GM19467 (cell line): ENCODE data around the gene ATP1B2.
"Not testable (repeated sequence)": the region's sequence is repeated elsewhere in the genome, so short reads cannot be mapped to it uniquely, and the experiment has no call there.

Experiments
- ATAC-seq: cut with Tn5 transposase; IDR thresholded peaks from one replicate; pipeline ENCODE4 v1.9.1; 2021; ENCODE audit warnings: mild to moderate bottlenecking, moderate library complexity; ENCODE audit not compliant: unreplicated experiment

The ATP1B2 gene, protein sequence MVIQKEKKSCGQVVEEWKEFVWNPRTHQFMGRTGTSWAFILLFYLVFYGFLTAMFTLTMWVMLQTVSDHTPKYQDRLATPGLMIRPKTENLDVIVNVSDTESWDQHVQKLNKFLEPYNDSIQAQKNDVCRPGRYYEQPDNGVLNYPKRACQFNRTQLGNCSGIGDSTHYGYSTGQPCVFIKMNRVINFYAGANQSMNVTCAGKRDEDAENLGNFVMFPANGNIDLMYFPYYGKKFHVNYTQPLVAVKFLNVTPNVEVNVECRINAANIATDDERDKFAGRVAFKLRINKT

DNA sequence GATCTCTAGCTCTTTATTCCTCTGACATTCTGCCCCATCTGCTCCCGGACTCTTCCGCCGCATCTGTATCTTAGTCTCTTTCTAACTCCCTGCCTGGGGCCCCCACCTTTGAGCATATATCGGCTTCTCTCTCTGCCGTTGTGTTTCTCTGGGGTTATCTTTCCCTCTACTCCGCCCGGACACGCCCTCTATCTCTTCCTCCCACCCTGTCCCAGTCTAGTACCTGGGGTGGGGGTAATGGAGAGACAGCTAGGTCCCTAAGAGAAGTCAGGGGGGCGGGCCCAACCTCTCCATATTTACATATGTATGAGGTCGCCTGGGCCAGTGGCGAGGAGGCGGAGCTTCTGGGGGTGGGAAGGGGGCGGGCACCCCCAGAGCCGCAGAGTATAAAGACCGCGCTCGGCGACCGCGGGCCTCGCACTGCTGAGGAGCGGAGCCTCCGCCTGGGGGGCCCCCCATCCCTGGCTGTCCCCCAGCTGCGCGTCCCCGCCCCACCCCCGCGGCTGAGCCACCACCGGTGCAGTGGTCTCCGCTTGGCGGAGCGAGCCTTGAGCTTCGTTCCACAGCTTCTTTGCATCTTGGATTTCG lies at the start of gene ATP1B2:
ATP1B2 (plus strand) TSS at position 418 of the 588 bp plus-strand sequence. CDS start 593 bp downstream, outside the sequence.
- ATAC-seq = no peak

DNA sequence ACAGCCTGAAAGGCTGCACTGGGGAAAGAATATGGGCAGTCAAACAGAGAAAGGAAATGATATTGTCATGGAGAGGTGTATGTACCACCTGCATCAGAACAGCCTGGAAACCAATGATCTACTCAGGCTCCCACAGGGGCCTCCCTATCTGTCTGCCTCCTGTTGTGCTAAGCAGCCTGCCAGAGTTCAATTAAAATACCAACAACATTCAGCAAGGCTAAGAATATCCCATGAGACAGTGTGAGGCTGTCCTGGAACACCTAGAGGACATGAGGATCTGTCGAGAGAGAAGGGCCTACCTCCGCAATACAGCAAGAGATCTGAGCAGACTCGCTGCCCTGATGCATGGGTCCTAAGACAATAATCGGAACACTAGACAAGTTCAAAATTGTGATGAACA lies 44.4 kb upstream of the ATP1B2 start:
- ATAC-seq = no peak

DNA sequence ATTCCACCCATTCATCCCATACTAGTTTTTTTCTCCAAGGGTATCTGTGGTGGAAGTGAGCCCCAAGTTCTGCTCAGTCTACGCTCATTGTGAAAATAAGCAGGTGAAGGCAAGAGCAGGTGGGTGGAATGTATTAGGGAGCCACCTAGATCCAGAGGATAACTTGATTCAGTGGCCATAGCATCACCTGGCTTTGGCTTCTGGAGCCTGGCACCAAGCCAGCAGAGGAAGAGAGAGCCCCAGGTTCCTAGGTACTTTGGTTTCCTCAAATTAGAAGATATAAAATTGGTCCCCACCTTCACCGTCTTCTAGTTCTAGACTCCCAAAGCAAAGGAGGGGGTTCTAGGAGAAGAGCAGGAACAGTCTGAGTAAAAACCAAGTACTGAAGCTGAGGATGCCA lies 40.1 kb upstream of the ATP1B2 start:
- ATAC-seq = no peak

DNA sequence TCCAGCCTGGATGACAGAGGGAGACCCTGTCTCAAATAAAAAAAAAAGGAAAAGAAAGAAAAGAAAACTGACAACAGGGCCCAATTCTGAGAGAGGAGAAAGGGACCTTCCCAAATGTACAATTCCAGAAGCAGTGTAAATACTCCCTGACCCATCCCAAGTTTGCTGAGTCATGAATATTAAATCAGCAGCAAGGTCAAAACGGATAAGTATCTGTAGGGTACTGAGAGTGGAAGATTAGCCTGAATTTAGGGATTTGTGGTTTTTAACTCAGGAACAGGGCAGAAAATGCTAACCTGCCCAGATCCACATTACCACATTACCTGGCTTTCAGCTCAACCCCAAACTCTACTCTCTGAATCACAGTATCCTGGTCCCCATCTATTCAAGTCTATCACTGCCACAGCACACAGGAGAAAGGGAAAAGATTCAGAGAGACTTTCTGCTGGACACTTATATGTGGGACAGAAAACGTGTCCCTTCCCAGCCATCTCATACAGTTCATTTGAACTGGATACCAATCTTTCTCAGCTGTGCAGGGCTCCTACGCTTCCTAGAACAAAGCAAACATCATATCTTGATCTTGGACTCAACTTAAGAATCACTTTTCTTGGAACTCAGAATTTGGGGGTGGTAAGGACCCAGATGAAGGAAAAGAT lies 39.0 kb upstream of the ATP1B2 start:
- ATAC-seq = no peak

DNA sequence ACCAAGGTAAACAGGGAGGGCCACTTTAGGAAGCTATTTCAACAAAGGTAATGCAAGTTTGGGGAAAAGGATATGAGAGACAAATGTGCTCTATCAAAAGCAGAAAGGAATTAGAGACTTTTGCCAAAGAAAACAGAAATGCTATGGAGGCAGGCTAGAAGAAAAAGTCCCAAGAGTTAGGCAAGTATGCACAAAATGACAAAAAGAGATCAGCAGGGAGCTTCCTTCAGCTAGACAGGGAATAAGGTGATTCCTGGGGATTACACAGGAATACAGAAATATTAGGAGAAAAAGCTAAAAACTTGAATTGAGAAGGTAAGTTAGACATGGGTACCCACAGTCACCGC lies 38.5 kb upstream of the ATP1B2 start:
- ATAC-seq = no peak

DNA sequence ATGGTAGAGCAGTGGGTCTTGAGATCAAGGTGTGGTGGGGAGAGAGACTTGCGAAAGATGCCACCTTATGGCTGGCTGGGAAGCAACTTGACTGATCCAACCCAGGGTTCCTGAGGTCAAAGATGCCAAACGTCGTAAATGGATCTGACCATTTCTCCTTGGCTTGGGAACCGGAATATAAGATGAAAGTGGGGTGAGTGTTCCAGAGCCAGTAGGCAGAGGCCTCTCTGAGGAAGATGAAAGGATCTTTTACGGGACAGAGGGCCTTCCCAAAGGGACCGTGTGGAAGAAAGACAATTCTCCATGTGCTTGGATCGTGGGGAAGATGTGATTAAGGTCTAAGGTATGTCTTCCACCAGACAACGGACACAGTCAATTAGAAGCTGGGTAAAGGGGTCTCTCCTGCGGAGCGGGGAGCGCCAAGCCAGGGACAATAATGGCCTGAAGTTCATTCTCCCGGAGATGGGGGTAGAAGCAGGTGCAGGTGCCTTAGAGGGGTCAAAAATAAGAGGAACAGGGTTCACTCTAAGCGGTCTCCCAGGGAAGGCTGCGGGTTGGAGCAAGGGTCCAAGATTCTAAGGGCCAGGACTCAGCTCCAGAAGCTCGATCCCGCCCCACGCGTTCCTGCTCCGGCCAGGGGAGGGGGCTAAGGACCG lies 36.8 kb upstream of the ATP1B2 start:
- no peak for ATAC-seq

DNA sequence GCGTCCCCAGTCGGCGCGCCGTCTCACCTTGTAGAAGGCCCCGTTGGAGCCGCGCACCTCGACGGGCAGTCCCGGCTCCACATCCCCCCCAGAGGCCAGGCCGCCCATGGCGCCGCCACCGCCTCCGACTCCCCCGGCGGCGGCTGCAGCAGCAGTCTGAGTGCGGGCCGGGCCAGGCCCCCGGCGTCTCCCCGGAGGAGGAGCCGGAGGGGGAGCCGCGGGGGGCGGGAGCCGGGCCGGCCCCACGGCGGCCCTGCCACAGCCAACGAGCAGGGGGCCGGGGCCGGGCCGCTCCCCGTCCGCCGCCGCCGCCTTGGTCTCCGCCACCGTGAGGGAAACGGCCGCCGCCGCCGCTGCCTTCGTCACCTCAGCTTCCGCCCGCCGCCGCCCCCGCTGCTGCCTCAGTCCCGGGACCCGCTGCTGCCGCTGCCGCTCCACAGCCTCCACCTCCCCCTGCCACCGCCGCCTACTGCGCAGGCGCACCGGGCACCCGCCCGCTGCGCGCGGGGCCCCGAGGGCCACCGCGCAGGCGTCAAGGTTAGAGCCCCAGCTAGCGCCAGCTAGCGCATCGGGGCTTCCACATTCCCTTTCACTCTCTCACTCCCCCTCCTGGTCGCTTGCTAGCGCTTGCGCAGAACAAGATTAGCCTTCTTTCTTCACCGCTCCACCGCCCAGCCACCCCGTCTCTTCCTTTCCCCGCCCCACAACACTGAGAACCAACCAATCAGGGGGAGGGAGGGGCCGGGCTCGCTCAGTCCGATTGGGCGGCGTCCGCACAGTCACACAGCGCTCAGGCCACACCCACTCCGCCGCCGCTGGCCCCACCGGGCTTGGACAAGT lies 36.1 kb upstream of the ATP1B2 start, which contains the start of gene FXR2:
FXR2 (minus strand) TSS at position 473 of the 840 bp plus-strand sequence; CDS start at position 108, 365 bp downstream.
- ATAC-seq = peak; percentile 85

DNA sequence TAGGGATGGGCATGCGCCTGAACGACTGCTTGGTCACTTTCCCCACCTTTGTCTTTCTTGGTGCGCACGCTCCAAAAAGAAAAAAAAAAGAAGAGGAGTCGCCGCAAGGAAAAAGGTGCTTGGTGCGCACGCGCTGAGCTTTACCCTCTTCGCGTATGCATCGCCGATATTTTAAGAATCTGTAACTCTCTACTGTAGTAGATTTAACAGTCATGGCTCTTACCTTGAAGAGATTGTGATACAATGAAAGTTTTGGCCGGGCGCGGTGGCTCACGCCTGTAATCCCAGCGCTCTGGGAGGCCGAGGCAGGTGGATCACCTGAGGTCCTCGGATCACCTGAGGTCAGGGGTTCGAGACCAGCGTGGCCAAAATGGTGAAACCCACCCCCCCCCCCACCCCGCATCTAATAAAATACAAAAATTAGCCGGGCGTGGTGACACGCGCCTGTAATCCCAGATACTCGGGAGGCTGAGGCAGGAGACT lies 35.4 kb upstream of the ATP1B2 start:
- no peak for ATAC-seq

DNA sequence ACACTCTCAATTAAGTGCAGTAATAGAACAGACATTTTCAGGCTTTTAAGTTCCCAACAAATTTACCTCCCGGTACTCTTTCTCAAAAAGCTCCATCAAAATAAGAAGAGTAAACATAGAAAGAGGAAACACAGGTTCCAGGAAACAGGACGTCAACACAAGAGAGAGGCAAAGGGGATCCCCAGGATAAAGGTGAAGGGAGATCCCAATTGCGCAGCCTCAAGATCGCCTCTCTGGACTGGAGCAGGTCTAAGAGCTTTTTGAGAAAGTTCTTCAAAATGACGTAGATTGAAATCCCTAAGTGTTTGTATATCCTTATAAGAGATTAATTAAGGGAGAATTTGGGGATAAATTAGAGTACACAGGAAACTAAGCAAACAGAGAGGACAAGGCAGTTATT lies 32.1 kb upstream of the ATP1B2 start:
- ATAC-seq = no peak

DNA sequence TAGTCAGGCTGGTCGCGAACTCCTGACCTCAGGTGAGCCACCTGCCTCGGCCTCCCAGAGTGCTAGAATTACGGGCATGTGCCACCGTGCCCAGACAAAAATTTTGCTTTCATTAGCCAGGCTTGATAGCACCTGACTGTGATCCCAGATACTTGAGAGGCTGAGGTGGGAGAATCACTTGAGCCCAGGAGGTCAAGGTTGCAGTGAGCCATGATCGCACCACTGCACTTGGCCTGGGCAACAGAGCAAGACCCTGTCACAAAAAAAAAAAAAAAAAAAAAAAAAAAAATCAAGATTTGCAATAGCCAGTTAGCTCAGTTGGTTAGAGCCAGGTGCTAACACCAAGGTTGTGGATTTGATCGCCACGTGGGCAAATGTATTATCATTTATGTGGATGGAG lies 29.9 kb upstream of the ATP1B2 start:
- no peak for ATAC-seq

DNA sequence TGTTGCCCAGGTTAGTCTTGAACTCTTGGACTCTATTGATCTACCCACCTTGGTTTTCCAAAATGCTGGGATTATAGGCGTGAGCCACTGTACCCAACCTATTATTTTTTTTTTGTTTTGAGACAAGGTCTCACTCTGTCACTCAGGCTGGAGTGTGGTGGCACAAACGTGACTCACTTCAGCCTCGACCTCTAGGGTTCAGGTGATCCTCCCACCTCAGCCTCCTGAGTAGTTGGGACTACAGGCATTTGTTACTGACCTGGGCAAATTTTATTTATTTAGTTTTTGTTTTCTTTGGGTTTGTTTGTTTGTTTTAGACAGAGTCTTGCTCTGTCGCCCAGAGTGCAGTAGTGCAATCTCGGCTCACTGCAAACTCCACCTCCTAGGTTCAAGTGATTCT lies 27.1 kb upstream of the ATP1B2 start:
- no peak for ATAC-seq

DNA sequence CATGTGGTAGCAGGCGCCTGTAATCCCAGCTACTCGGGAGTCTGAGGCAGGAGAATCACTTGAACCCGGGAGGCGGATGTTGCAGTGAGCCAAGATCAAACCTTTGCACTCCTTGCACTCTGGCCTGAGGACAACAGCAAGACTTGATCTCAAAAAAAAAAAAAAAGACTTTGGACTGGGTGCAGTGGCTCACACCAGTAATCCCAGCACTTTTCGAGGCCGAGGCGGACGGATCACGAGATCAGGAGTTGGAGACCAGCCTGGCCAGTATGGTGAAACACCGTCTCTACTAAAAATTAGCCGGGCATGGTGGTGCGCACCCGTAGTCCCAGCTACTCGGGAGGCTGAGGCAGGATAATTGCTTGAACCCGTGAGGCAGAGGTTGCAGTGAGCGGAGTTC lies 25.0 kb upstream of the ATP1B2 start:
- ATAC-seq = not testable (repeated sequence)

DNA sequence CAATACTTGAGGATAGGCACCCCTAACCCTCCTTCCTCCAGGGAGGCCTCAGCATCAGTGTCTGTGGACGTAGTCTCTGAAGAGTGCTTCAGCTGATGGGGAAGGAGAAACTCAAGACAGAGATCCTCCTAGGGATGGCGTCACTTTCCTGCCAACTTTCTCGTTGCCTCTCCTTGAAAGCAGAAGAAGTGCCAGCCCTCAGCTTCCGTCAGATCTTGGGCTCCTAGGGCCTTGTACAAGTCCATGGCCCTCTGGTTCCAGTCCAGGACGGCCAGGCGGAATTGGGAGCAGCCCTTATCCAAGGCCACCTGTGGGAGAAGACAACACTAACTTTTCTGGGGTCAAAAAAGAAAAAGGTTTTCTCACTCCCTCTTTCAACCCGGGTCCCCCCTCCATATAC lies 24.4 kb upstream of the ATP1B2 start:
- no peak for ATAC-seq

DNA sequence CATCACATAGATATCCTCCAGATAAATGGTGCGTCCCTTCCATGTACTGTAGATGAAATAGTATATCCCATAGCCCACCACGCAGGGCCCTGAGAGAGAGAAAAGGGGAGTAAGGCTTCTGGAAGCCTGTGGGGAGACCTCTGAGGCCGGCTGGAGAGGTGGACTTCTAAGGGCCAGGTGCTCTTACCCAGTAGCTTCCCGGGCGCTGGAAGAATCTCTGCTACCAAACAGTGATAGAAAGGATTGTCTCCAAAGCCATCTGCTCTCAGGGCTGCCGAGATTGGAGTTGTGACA lies 23.8 kb upstream of the ATP1B2 start:
- no peak for ATAC-seq

DNA sequence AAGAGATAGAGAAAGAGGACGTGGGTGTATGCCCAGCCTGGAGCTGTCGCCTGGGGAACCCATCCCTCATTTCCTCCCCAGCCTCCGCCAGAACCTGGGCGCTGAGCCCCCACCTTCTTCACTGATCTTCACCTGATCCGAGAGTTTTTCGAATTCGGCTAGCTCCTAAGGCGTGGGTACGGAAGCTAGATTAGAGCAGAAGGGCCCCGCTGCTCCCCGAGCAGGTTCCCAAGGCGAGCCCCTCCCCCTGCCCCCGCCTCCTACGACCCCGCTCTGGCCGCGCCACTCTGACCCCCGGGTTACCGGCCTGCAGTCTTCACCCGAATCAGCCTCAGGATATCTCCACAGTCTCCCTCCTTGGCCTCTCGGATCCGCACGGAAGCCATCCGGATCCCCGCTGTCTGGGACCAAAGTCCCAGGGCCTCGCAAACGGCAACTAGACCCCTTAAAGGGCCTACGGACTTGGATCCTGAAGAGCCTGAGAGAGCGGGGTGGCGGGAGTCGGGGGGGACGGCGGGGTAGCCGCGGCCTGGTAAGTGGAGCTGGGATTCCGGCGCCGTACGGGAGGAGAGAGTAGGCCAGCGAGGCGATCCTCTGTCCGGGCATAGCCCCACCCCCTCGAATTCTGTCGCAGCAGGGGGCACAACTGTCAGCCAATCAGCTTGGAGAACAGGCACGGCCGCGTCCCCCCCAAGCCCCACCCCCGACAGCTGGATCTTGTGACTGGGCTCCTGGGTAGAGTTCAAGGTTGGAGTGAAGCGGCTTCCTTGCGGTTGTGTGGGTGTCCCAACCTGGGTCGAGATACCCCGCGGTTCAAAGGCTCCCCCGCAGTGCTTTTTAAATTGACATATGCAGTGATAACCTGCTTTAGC lies 23.2 kb upstream of the ATP1B2 start, which contains the start of gene SAT2:
SAT2 (minus strand) TSS at position 572 of the 872 bp plus-strand sequence; CDS start at position 386, 186 bp downstream.
- peak; percentile 83 for ATAC-seq

DNA sequence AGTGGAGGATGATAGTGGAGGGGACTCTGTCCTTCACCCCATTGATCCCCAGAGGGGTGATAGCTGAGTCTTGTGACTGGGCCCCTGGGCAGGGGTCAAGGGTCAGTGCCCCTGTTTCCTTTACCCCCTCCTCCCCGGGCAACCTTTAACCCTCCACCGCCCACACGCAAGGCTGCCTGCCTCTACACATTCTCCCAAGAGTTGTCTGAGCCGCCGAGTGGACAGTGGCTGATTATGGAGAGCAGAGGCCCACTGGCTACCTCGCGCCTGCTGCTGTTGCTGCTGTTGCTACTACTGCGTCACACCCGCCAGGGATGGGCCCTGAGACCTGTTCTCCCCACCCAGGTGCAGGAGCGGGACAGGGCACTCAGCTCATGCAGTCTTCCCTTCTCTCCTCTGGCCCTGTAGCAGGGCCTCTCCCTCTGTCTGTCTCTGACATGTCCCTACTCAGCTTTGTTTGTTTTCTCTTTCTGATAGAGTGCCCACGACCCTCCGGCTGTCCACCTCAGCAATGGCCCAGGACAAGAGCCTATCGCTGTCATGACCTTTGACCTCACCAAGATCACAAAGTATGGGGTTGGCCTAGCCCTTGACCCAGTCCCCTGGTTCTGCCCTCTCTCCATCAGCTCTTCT lies 20.7 kb upstream of the ATP1B2 start, which contains the start of gene SHBG:
SHBG (plus strand) TSS at position 197 of the 633 bp plus-strand sequence; CDS start at position 235, 38 bp downstream.
- no peak for ATAC-seq

DNA sequence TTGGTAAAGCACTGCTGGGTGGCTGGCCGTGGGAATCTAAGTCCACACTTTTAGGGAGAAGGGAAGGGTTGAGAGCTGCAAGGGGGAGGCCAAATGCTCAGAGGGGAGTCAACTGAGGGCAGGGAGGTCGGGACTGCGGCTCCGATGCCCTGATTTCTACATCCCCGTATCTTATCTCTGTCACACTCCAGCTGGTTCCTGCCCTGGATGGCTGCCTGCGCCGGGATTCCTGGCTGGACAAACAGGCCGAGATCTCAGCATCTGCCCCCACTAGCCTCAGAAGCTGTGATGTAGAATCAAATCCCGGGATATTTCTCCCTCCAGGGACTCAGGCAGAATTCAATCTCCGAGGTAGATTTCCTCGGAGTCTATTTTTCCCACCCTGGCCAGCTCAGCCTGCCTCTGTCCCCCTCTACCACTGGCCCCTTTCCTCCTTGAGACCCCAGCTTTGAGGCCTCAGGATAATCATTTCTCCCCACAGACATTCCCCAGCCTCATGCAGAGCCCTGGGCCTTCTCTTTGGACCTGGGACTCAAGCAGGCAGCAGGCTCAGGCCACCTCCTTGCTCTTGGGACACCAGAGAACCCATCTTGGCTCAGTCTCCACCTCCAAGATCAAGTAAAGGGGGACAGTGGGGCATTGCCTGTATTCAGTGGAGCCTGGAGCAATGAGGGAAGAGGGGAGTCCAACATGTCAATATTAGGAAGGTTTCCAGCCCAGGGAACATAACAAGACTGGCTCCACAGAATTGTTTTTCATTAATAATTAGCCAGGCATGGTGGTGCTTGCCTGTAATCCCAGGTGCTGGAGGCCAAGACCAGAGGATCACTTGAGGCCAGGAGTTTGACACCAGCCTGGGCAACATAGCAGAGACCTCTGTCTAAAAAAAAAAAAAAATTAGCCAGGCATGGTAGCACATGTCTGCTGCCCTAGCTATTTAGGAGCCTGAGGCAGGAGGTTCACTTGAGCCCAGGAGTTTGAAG lies 19.0 kb upstream of the ATP1B2 start:
- ATAC-seq = no peak

DNA sequence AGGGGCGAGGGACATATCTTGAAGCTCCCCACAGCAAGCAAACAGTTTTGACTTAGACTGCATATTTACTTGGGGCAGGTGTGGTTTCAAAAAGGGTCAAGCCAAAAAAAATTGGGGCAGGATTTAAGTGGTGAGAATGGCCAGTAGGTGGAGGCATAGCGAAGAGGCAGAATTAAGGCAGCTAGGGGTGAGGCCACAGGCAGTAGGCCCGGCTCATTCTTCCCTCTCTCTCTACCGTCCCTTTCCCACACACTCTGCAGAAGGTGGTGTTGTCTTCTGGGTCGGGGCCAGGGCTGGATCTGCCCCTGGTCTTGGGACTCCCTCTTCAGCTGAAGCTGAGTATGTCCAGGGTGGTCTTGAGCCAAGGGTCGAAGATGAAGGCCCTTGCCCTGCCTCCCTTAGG lies 18.2 kb upstream of the ATP1B2 start:
- ATAC-seq = no peak
